Measurements from ENCODE around the gene AWAT1. TPM values are rescaled to one million over a fixed set of nuclear protein-coding genes. Genes with fewer than 3 reads are reported as not detected.
"Not testable (repeated sequence)": the region's sequence is repeated elsewhere in the genome, so short reads cannot be mapped to it uniquely, and the experiment has no call there.

AWAT1 gene
- not detected for total RNA-seq

- no peak within 1 kb of the TSS for H3K27ac Mint-ChIP-seq
- peaks cover 58% of the 10 kb centered on the region for H3K27me3 Mint-ChIP-seq (ENCODE audit: low read depth)
- no peak for ATAC-seq (replicated peaks in 1 of 2)
- no peak for DNase-seq
- H3K36me3 Mint-ChIP-seq (ENCODE audit: insufficient read depth in 2 of 2), result no peaks in the 10 kb centered on the region
- H3K9me3 Mint-ChIP-seq, result no peaks in the 10 kb centered on the region
- H3K4me1 Mint-ChIP-seq (ENCODE audit: low read depth), result peaks cover 33% of the 10 kb centered on the region
- H3K4me3 Mint-ChIP-seq, result no peak within 1 kb of the TSS
Observed at GRCh38 chrX:70234355-70234754, at the start of gene AWAT1. Gene AWAT1 (plus strand): TSS chrX:70234655. CDS start chrX:70234696, 41 bp downstream.

- Mint-ChIP-seq H3K9me3 (peaks cover 3 to 6% of the 10 kb centered on the region in 2 donors), H3K27ac (no peak overlapping the region), H3K27me3 (ENCODE audit: low read depth) (peaks cover 71% of the 10 kb centered on the region), H3K4me3 (no peak overlapping the region), H3K4me1 (ENCODE audit: low read depth) (no peaks in the 10 kb centered on the region), H3K36me3 (ENCODE audit: insufficient read depth in 2 of 2) (peaks cover 3 to 6% of the 10 kb centered on the region in 2 donors)
- ATAC-seq (replicated peaks in 1 of 2) (no peak), DNase-seq (no peak)
Observed at GRCh38 chrX:70190225-70190624, 44.2 kb upstream of the AWAT1 start.

GRCh38 chrX:70196961-70197720 lies 37.3 kb upstream of the AWAT1 start:
- H3K27ac Mint-ChIP-seq, result no peak overlapping the region
- H3K4me1 Mint-ChIP-seq (ENCODE audit: low read depth), result peaks cover 5% of the 10 kb centered on the region
- H3K36me3 Mint-ChIP-seq (ENCODE audit: insufficient read depth in 2 of 2), result no peaks in the 10 kb centered on the region
- peak overlapping the region in 1 of 2 donors; percentile 68 for H3K4me3 Mint-ChIP-seq
- no peaks in the 10 kb centered on the region for H3K9me3 Mint-ChIP-seq
- ATAC-seq (replicated peaks in 1 of 2) (peak; percentile 76), DNase-seq (peak; percentile 74 to 75)
- H3K27me3 Mint-ChIP-seq (ENCODE audit: low read depth), result peaks cover 44% of the 10 kb centered on the region

GRCh38 chrX:70201732-70202131 lies 32.7 kb upstream of the AWAT1 start:
- DNase-seq (no peak), ATAC-seq (replicated peaks in 1 of 2) (no peak)
- no peak overlapping the region for H3K4me3 Mint-ChIP-seq
- no peak overlapping the region for H3K27ac Mint-ChIP-seq
- H3K27me3 Mint-ChIP-seq (ENCODE audit: low read depth), result peaks cover 35% of the 10 kb centered on the region
- no peaks in the 10 kb centered on the region for H3K9me3 Mint-ChIP-seq
- peaks cover 5% of the 10 kb centered on the region for H3K4me1 Mint-ChIP-seq (ENCODE audit: low read depth)
- no peaks in the 10 kb centered on the region for H3K36me3 Mint-ChIP-seq (ENCODE audit: insufficient read depth in 2 of 2)

- no peak for ATAC-seq (replicated peaks in 1 of 2)
- Mint-ChIP-seq H3K36me3 (ENCODE audit: insufficient read depth in 2 of 2) (no peaks in the 10 kb centered on the region), H3K27me3 (ENCODE audit: low read depth) (peaks cover 29% of the 10 kb centered on the region), H3K4me1 (ENCODE audit: low read depth) (no peaks in the 10 kb centered on the region), H3K4me3 (no peak overlapping the region), H3K9me3 (peaks cover 3% of the 10 kb centered on the region in 2 donors), H3K27ac (no peak overlapping the region)
- no peak for DNase-seq
Observed at GRCh38 chrX:70208479-70208878, 26.0 kb upstream of the AWAT1 start.

- ATAC-seq (replicated peaks in 1 of 2); DNase-seq; H3K36me3 Mint-ChIP-seq (ENCODE audit: insufficient read depth in 2 of 2); H3K4me3 Mint-ChIP-seq; H3K27ac Mint-ChIP-seq; H3K9me3 Mint-ChIP-seq; H3K4me1 Mint-ChIP-seq (ENCODE audit: low read depth): not testable (repeated sequence)
- peaks cover 23% of the 10 kb centered on the region for H3K27me3 Mint-ChIP-seq (ENCODE audit: low read depth)
Observed at GRCh38 chrX:70209570-70209969, 24.9 kb upstream of the AWAT1 start.

- Mint-ChIP-seq H3K27me3 (ENCODE audit: low read depth) (peaks cover 10% of the 10 kb centered on the region), H3K36me3 (ENCODE audit: insufficient read depth in 2 of 2) (no peaks in the 10 kb centered on the region), H3K27ac (no peak overlapping the region), H3K4me3 (no peak overlapping the region), H3K9me3 (no peaks in the 10 kb centered on the region), H3K4me1 (ENCODE audit: low read depth) (no peaks in the 10 kb centered on the region)
- DNase-seq (no peak), ATAC-seq (replicated peaks in 1 of 2) (no peak)
Observed at GRCh38 chrX:70219938-70220764, 14.3 kb upstream of the AWAT1 start.

- Mint-ChIP-seq H3K4me3 (no peak overlapping the region), H3K9me3 (no peaks in the 10 kb centered on the region), H3K27me3 (ENCODE audit: low read depth) (peaks cover 23% of the 10 kb centered on the region), H3K27ac (no peak overlapping the region), H3K36me3 (ENCODE audit: insufficient read depth in 2 of 2) (no peaks in the 10 kb centered on the region), H3K4me1 (ENCODE audit: low read depth) (no peaks in the 10 kb centered on the region)
- no peak for ATAC-seq (replicated peaks in 1 of 2)
- no peak for DNase-seq
Observed at GRCh38 chrX:70226048-70226447, 8.4 kb upstream of the AWAT1 start.

- Mint-ChIP-seq H3K4me3 (no peak overlapping the region), H3K27ac (no peak overlapping the region), H3K9me3 (no peaks in the 10 kb centered on the region), H3K36me3 (ENCODE audit: insufficient read depth in 2 of 2) (no peaks in the 10 kb centered on the region), H3K4me1 (ENCODE audit: low read depth) (no peaks in the 10 kb centered on the region), H3K27me3 (ENCODE audit: low read depth) (peaks cover 29% of the 10 kb centered on the region)
- DNase-seq (no peak), ATAC-seq (replicated peaks in 1 of 2) (no peak)
Observed at GRCh38 chrX:70226687-70227086, 7.8 kb upstream of the AWAT1 start.

GRCh38 chrX:70231666-70232065 lies 2.8 kb upstream of the AWAT1 start:
- peaks cover 17% of the 10 kb centered on the region for H3K4me1 Mint-ChIP-seq (ENCODE audit: low read depth)
- DNase-seq, result no peak
- H3K27me3 Mint-ChIP-seq (ENCODE audit: low read depth), result peaks cover 47% of the 10 kb centered on the region
- no peaks in the 10 kb centered on the region for H3K9me3 Mint-ChIP-seq
- ATAC-seq (replicated peaks in 1 of 2), result no peak
- H3K36me3 Mint-ChIP-seq (ENCODE audit: insufficient read depth in 2 of 2), result no peaks in the 10 kb centered on the region
- no peak overlapping the region for H3K27ac Mint-ChIP-seq
- no peak overlapping the region for H3K4me3 Mint-ChIP-seq

- Mint-ChIP-seq H3K27ac (no peak overlapping the region), H3K4me1 (ENCODE audit: low read depth) (peaks cover 23% of the 10 kb centered on the region), H3K36me3 (ENCODE audit: insufficient read depth in 2 of 2) (no peaks in the 10 kb centered on the region), H3K4me3 (no peak overlapping the region), H3K27me3 (ENCODE audit: low read depth) (peaks cover 37% of the 10 kb centered on the region), H3K9me3 (no peaks in the 10 kb centered on the region)
- DNase-seq, result no peak
- ATAC-seq (replicated peaks in 1 of 2), result no peak
Observed at GRCh38 chrX:70240751-70241150, 6.3 kb downstream of the AWAT1 start.

- H3K4me1 Mint-ChIP-seq (ENCODE audit: low read depth), result peaks cover 23% of the 10 kb centered on the region
- peaks cover 33% of the 10 kb centered on the region for H3K27me3 Mint-ChIP-seq (ENCODE audit: low read depth)
- DNase-seq (no peak), ATAC-seq (replicated peaks in 1 of 2) (no peak)
- no peaks in the 10 kb centered on the region for H3K9me3 Mint-ChIP-seq
- H3K36me3 Mint-ChIP-seq (ENCODE audit: insufficient read depth in 2 of 2), result no peaks in the 10 kb centered on the region
- no peak overlapping the region for H3K27ac Mint-ChIP-seq
- H3K4me3 Mint-ChIP-seq, result no peak overlapping the region
Observed at GRCh38 chrX:70241501-70241900, 7.0 kb downstream of the AWAT1 start.

GRCh38 chrX:70243601-70244000 lies 9.1 kb downstream of the AWAT1 start:
- H3K36me3 Mint-ChIP-seq (ENCODE audit: insufficient read depth in 2 of 2); H3K4me3 Mint-ChIP-seq; ATAC-seq (replicated peaks in 1 of 2); H3K4me1 Mint-ChIP-seq (ENCODE audit: low read depth); DNase-seq; H3K9me3 Mint-ChIP-seq; H3K27ac Mint-ChIP-seq: not testable (repeated sequence)
- peaks cover 30% of the 10 kb centered on the region for H3K27me3 Mint-ChIP-seq (ENCODE audit: low read depth)
